Myocyte (in vitro differentiated cells): ENCODE measurements around the gene MAST4. TPM values are rescaled to one million over a fixed set of nuclear protein-coding genes. Genes with fewer than 3 reads are reported as not detected.

Source experiments
- DNase-seq: peaks from one replicate; pipeline ENCODE4 v3.0.0-alpha.2; 2012; ENCODE audit warnings: low read depth
- total RNA-seq: library from RNA; depleted of rRNA; stranded (reverse); fragments of >200 nt; gene quantifications from 2 replicates; pipeline ENCODE4 v1.2.3, GENCODE V29; 2014

MAST4 gene
- total RNA-seq, 1 donor from 2014 or later = 7.6 TPM

DNA sequence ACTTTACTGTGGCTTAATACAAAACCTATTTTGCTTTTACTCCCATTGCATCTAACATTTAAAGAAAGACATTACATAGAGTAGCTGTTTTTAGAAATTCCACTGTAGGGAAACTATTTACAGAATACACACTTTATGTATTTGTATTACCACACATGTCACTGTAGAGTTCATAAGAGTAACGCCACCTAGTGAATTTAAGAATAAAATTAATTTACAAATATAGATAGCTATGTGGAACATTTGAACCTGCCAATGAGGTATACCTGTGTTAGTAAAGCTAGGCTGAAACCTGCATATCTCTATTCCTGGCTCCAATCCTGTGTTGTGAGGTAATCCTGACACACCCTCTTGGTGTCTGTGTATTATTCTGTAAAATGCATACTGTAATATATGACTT lies 234.4 kb downstream of the MAST4 start:
- DNase-seq = peak; percentile 7

DNA sequence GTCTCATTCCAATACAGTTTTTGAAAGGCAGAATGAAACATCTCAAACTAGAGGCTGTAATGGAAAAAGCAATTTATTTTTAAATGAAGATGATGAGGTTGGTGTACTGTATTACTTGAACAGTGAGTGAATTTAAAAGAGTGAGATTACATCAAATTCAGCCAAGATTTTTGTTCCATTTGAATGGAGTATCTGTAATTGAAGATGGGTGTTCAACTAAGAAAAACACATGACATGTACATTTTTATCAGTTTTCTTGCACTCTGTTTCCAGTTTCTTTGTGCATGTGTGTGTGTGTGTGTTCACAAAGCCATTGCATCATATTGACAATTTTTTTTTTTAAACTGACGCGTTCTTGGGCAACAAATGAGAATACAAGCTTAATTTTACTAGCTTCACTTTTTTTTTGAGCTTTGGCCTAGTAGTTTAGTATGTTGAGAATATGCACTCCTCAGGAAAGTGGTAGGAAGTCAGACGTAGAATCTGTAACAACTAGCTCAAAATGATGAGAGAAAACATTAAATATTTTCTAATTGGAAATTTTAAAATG lies 243.5 kb downstream of the MAST4 start:
- no peak for DNase-seq

- DNase-seq = peak; percentile 7
Measured at GRCh38 chr5:66840511-66841013, 244.4 kb downstream of the MAST4 start.

GRCh38 chr5:66841264-66841663 lies 245.1 kb downstream of the MAST4 start:
- DNase-seq = no peak

GRCh38 chr5:66842540-66842939 lies 246.3 kb downstream of the MAST4 start:
- no peak for DNase-seq

DNA sequence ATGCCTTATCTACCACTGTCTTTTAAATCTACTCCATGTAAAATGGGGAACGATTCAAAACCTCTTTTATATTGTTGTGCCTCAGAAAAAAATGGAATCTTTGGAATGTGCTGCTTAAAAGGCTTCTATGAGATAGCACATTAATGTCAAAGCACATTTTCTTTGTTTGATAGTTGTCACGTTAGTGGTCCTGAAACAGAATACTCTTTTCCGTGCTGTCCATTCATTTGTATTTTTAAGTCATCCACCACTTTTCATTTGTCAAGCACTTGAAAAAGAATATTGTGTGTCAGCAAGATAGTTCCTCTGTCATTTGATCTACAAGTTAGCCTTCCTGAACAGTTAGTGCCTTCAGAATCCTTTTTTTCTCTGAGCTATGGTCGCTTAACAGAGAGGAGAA lies 246.9 kb downstream of the MAST4 start:
- no peak for DNase-seq

GRCh38 chr5:66848749-66849641 lies 252.8 kb downstream of the MAST4 start:
- no peak for DNase-seq

GRCh38 chr5:66849803-66850202 lies 253.6 kb downstream of the MAST4 start:
- no peak for DNase-seq

DNA sequence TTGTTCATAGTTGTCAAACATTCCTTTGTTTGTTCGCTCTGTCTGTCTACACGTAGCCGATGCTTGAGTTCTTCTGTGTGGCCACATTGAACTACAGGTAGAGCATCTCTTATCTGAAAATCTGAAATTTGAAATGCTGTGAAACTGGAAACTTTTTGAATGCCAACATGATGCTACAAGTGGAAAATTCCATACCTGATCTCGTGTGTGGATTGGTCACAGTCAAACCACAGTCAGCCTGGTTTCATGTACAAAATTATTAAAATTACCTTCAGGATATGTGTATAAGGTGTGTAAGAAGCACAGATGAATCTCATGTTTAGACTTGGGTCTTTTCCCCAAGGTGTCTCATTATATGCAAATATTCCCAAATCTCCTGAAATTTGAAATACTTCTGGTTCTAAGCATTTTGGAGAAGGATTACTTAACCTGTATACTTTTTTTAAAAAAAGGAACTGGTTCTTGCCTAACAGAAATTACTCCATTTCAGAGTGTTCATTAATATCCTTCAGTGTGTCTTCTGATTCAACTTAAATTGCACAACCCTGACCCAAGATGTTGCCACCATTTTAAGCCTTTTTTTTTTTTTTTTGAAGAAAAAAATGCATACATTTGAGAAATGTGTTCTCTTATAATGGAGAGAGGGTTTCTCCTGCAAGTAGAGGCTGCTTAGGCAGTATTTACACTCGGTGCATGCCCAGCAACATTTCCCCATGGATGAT lies 254.3 kb downstream of the MAST4 start:
- DNase-seq = no peak

GRCh38 chr5:66851306-66851705 lies 255.1 kb downstream of the MAST4 start:
- DNase-seq = no peak

DNA sequence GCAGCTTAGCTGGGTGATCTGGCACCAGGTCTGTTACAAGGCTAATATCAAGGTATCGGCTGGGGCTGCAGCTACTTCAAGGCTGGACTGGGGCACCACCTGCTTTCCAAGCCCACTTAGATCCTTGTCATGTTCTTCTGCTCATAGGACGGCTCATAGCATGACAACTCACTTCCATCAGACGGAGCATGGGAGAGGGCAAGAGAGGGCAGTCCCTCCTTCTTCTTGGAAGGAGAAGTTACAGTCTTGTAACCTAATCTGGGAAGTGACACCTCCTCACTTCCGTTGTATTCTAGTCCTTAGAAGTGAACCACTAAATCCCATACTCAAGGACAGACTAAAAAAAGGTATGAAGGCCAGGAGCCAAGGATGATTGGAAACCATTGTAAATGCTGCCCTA lies 258.2 kb downstream of the MAST4 start:
- DNase-seq = no peak

DNA sequence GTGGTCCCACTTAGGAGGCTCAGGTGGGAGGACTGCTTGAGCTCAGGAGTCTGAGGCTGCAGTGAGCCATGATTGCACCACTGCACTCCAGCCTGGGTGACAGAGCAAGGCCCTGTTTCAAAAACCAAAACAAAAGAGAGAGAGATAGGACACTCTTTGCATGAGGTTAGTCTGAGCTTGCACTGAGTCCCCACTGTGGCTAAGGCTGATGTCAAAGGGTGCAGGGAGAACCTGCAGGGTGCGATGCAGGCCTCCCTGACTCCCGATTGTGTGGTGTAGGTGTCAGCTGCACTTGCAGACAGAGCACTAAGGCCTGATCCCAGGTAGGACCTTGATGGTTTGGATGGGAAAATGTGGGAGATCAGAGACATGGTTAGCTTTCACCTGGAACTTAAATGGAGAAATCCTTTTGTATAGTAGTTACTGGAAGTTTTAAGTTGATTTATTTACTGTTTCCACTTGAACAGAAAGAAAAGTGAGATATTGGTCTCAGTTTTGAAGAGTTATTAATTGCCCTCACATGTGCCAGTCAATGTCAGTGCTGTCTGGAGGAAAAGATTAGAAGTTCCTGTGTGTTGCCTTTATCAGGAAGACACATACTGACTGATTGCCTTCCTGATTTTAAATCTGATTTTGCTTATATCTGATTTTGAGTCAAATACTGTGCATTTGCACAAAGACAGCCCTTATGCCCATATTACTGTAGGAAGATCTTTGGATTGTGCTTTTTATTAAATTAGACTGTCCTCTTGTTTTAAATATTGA lies 260.0 kb downstream of the MAST4 start:
- DNase-seq = no peak

DNA sequence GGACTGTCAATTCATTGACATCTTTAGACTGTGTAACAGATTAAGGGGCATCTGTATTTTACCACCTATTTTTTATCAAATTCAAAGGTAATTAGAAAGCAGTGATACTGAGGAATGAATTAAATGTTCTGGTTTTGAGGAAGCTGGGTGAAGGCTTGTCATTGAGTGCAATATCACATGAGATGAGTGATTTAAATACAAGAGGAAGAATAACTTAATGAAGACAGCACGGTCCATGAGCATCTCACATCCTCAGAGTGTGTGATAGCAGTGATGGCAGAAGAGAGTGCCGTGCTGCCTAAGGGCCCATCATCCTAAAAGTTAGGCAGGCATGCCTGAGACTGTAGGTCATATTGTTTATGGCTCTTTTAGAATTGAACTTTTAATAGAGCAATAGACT lies 263.3 kb downstream of the MAST4 start:
- DNase-seq = no peak

DNA sequence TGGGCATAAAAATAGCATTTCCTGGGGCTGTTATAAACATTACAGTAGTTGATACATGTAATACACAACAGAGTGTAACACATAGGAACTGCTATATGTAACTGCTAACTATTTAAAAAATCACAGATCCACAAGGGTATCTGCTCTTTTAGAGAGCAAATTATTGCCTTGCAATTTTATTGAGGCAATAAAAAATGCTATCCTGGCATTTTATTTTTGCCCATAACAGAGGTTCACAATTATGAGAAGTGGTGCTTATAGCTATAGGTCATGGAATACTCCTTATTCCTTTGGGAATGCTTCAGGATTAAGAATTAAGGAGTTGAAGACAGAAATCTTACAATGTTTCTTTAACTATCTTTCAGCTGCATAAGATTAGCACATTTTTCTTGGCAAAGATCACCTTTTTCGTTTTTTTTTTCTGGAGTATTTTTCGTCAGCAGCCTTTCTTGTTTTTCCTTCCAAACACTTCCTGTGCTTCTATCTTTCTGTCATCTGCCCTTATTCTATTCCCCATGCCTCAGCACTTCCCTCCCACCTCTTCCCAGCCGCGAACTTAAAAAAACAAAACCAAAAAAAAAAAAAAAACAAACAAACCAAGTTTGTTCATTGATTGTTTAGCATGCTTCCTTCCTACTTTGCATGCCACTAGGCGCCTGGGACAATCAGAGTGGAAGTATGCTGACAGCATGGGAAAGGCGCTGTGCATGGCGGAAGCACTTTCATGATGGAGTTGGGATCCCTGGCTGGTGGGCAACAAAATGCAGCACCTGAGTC lies 264.2 kb downstream of the MAST4 start:
- DNase-seq = no peak

- no peak for DNase-seq
Measured at GRCh38 chr5:66861402-66861801, 265.2 kb downstream of the MAST4 start.

DNA sequence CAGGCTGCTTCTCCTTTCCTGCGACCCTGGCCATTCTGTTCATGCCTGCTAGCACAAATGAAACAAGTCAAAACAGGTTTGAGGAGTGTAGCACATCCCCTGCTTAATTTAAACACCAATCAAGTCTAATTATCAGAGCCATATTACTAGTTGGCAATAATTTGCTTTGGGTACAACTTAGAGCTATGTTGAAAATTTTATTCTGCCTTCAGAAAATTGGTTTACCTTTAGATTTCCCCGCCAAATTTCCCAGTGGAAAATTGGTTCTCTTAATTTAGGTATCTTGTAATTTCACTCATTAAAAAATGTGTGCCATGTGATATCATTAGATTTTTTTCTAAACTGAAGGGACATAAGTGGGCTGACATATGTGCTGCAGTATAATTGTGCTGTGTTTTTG lies 265.8 kb downstream of the MAST4 start:
- no peak for DNase-seq

DNA sequence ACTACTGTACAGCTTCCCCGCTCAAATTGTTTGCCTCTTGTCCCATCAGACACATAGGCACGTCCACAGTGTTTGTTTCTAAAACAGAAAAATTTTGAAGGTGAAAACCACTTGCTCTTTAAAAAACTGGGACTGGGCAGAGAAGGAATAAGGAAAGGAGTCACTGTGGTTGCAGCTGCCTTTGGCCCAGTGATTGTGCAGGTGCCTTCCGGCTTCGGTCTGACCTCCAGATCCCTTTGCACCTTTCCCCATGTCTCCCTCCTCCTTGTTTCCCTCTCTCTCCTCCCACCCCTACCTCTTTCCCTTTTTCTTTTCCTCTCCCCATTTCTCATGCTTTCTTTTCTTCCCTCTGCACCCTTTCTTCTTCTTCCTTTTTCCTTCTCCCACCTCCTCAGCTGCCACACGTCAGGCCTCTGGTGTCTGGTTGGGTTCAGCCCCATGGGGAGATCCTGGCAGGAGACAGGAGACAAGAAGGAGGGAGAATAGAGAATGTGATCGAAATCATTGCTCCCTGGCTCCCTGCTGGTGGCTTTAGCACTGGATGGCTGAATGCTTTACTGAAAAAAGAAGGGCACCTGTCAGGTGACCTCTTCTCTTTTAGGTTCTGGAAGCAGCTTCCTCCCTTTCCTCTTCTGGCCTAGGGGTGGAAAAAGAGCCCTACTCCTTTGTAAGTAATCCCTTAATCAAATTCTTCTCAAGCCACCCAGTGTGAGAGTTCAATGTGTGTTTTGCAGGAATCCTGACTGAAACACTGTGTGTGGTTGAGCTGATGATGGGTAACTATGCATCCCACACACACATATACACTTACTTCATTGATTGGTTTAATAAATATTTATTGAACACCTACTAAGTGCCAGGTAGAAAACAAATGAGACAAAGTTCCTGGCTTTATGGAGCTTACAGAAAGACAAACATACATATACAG lies 267.3 kb downstream of the MAST4 start:
- no peak for DNase-seq

GRCh38 chr5:66864240-66864884 lies 268.2 kb downstream of the MAST4 start:
- DNase-seq = peak; percentile 45
